Sigmoid colon (tissue), 4 donors: ENCODE measurements around the gene SRR.

ENCODE experiments used
- POLR2A ChIP-seq, 2 donors: fragments of 450-650 bp; IDR thresholded peaks; one replicate each; pipeline ENCODE4 v1.6.1; 2016; ENCODE audit warnings: antibody characterized with exemption in 2 of 2, mild to moderate bottlenecking in 2 of 2, moderate library complexity in 2 of 2
- POLR2AphosphoS5 ChIP-seq, 4 donors: sonication (generic); formaldehyde crosslinking; IDR thresholded peaks; one replicate each; pipeline ENCODE4 v1.6.1; 2017; ENCODE audit warnings: antibody characterized with exemption in 4 of 4
- TF ChIP-seq, protein P1 (sequence below), 4 experiments: fragments of 450-650 bp in 3 of 4; fragments of 200-600 bp in 1 of 4; IDR thresholded peaks; one replicate each; pipeline ENCODE4 v1.5.1; 2016 to 2019; ENCODE audit warnings: antibody characterized with exemption in 4 of 4, mild to moderate bottlenecking in 3 of 4, moderate library complexity in 2 of 4

- TF ChIP-seq, protein P1, sequence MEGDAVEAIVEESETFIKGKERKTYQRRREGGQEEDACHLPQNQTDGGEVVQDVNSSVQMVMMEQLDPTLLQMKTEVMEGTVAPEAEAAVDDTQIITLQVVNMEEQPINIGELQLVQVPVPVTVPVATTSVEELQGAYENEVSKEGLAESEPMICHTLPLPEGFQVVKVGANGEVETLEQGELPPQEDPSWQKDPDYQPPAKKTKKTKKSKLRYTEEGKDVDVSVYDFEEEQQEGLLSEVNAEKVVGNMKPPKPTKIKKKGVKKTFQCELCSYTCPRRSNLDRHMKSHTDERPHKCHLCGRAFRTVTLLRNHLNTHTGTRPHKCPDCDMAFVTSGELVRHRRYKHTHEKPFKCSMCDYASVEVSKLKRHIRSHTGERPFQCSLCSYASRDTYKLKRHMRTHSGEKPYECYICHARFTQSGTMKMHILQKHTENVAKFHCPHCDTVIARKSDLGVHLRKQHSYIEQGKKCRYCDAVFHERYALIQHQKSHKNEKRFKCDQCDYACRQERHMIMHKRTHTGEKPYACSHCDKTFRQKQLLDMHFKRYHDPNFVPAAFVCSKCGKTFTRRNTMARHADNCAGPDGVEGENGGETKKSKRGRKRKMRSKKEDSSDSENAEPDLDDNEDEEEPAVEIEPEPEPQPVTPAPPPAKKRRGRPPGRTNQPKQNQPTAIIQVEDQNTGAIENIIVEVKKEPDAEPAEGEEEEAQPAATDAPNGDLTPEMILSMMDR (IDR thresholded peaks at IDR 0.05) = no peak
- no peak for TF ChIP-seq POLR2A (IDR thresholded peaks at IDR 0.05)
- TF ChIP-seq POLR2AphosphoS5 (IDR thresholded peaks at IDR 0.05) = no peak
Observed at GRCh38 chr17:2347805-2348685, 44.3 kb downstream of the SRR start.
